GM21367 (cell line): Measurements from ENCODE around the gene USP2.

Experiments
- ATAC-seq: cut with Tn5 transposase; IDR thresholded peaks from one replicate; pipeline ENCODE4 v1.9.1; 2021; ENCODE audit not compliant: unreplicated experiment

USP2 gene

DNA sequence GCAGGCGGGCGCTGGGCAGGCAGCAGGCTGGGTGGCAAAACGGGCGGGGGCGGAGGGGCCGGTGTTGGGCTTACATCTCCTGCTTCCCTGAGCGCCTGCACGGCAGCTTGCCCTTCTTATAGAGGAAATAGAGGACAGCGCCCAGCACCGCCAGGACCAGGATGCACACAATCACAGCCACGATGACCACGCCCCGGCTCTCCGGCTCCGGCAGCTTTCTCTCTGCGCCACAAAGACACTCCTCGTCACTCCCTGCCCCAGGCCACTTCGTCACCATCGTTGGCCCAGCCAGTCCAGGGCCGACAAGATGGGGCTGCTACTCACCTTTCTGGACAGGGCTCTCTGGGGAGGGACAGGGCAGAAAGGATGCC is 70.8 kb downstream of the USP2 start:
- no peak for ATAC-seq

DNA sequence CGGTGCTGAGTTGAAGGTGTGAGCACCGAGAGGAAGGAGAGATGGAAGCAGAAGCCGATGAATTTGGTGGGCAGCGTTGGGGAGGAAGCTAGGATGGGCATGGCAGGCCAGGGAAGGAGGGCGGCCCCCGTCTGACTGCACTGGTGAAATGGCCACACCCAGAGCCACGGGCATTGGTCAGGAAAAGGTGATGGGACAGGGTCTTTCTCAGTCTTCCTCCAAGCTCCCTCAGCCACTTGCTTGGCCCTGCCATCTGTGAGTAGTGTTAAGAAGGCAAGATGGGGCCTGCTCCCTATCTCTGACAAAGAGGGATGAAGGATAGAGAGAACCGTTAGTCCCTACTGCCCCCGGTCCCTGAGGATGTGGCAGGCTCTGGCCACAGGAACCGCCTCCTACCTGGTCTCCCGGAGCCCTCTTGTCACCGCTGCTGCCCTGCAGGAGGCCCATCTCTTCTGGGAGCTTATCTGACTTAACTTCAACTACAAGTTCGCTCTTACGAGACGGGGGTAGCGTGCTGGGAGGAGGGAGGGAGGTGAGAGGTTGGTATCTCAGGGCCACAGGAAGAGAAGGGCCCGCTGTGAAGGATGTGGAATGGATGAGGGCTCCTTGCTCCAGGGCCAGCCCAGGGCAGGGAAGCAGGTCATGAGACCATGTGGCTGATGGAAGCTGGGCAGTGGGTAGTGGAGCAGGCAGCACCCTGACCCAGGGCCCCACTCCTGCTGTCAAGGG is 71.4 kb downstream of the USP2 start:
- ATAC-seq = no peak

GRCh38 chr11:119309411-119309810 is 72.1 kb downstream of the USP2 start:
- ATAC-seq = no peak

- ATAC-seq = no peak
These were observed 73.5 kb downstream of the USP2 start for GRCh38 chr11:119307974-119308373.

DNA sequence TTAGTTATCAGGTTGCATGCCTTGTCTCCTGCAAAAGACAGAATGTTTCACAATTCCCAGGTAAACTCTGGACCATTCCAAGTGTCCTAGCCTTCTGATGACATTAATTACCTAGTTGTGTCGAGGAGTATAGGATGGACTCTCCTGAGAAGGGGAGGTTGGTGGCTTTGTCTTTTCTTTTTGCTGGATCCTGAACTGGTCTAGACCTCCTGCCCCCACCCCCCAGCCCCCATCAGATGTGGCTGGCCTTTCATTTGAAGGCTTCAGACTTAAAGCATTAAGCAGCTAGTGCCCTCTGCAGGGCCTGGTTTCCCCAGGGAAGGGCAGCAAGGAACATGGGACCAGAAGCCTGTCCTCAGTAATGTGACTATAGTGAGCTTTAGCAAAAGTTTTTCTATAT is 74.3 kb downstream of the USP2 start:
- no peak for ATAC-seq

- no peak for ATAC-seq
These were observed 75.1 kb downstream of the USP2 start for GRCh38 chr11:119306373-119306890.

DNA sequence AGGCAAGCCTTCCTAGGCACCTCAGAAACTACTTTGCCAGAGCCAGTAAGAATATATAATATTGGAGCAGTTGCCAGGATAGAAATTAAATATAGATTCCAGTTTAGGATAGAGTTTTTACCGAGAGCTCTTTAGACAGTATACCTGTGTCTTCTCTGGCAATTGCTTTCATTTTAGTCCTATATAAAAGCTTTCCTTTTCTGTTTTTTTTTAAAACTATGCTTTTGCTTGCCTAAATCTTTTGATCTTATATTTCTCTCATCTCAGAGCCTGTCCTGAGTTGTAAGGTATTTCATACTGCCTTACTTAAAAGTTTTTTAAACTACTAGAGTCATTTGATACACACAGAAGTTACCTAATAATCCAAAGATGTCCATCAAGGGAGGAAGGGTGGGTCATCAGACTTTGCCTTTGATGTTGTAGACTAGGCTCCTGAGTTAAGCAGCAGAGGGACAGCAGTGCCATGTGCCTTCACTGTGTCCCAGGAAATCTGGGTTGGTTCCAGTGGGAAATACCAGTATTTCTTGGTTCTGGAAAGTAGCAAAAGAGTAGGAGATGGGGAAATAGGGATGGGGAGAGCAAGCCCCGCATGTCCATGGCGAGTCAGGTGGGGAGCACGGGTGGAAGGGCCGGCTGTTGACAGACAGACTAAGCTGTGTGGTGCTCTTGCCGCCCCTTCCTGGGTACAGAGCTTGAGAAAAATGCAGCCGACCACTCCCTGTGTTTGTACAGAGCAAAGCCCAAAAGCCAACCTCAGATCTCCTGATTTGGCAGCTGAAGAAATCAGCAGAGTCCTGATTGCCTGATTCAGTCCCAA is 75.7 kb downstream of the USP2 start:
- no peak for ATAC-seq
